ENCODE results near the gene USE1. TPM values are rescaled to one million over a fixed set of nuclear protein-coding genes. Genes with fewer than 3 reads are reported as not detected.

Gene USE1
- total and polyA plus RNA-seq, 2 experiments from 2014 or later = 15.5 to 19.4 TPM

- no peak for TF ChIP-seq REST (IDR thresholded peaks at IDR 0.05; ENCODE audit: unreplicated experiment)
Measured at GRCh38 chr19:17248011-17248776, 33.0 kb downstream of the USE1 start (continued).

- no peak overlapping the region for H3K4me3 ChIP-seq
- no peak overlapping the region for H3K4me2 ChIP-seq
- peaks cover 26% of the 10 kb centered on the region for H3K4me1 ChIP-seq (ENCODE audit: insufficient read depth)
- Mint-ChIP-seq H3K36me3 (ENCODE audit: low read depth) (peaks cover 8% of the 10 kb centered on the region), H3K27me3 (ENCODE audit: insufficient read depth, low read depth, poor library complexity) (peaks cover 22% of the 10 kb centered on the region), H3K27ac (no peak overlapping the region), H3K4me1 (peaks cover 22% of the 10 kb centered on the region), H3K4me3 (no peak overlapping the region), H3K9me3 (no peaks in the 10 kb centered on the region)
- H3K27me3 ChIP-seq (ENCODE audit: insufficient read depth) = no peaks in the 10 kb centered on the region
- H4K20me1 ChIP-seq (replicated peaks; ENCODE audit: insufficient read depth) = no peaks in the 10 kb centered on the region
- no peaks in the 10 kb centered on the region for H3K9me2 ChIP-seq (ENCODE audit: insufficient read depth)
- ATAC-seq (no peak), DNase-seq (ENCODE audit: low spot score) (no peak)
- H3K36me3 ChIP-seq (ENCODE audit: insufficient read depth) = no peaks in the 10 kb centered on the region
- H2AFZ ChIP-seq = no peak overlapping the region
- peaks cover 22% of the 10 kb centered on the region for H3F3A ChIP-seq (replicated peaks; ENCODE audit: low read depth)
- no peak overlapping the region for H3K27ac ChIP-seq (ENCODE audit: low read depth)
- H3K79me2 ChIP-seq (replicated peaks; ENCODE audit: insufficient read depth) = peaks cover 1% of the 10 kb centered on the region
- TF ChIP-seq EZH2phosphoT487 (IDR thresholded peaks at IDR 0.05; ENCODE audit: unreplicated experiment) (no peak), ZNF462 (CRISPR knock-in tag; IDR thresholded peaks at IDR 0.05) (no peak), ZNF331 (CRISPR knock-in tag; IDR thresholded peaks at IDR 0.05; ENCODE audit: low read depth) (no peak), POLR2AphosphoS5 (IDR thresholded peaks at IDR 0.05; ENCODE audit: low read depth) (no peak)
Measured at GRCh38 chr19:17249887-17250548, 34.9 kb downstream of the USE1 start.

Data from GM23338 (cell line).